ENCODE results near the gene MYL7.

MYL7 gene

DNA sequence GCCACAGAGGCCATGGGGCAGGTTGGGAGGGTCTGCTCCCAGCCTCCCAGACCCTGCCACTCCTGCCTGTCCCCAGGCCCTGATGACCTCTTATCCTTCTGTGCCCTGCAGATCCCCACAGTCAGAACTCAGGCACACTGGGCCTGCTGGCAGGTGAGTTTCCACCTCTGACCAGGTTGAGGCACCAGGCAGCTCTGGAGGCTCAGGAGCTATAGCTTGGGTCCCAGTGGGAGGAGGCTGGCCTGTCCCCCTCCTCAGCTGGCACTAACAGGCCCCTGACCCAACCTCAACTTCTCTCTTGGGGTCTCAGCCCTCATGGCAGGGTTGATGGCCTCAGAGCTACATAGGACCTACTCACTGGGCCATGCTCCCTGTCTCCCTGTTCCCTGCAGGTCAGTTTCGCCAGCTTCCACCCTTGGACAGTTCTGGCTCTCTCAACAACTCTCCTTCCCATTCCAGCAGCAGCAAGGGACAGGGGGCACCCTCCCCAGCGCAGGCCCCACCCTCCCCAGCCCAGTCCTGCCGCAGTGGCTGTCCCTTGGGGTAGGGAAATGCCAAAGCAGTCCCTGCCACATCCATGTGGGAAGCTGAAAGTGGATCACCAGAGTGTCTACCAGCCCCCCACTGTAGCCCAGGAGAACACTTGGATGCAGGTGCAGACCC lies 39.7 kb downstream of the MYL7 start:
- Histone ChIP-seq H3K9me3 (ENCODE audit: insufficient read depth, low read depth, low read length) (no peaks in the 10 kb centered on the region), H3K4me1 (ENCODE audit: insufficient read depth, low read length) (peaks cover 10% of the 10 kb centered on the region; the same call in 1 of the 2 replicates), H3K36me3 (ENCODE audit: insufficient read depth, low read length) (no peaks in the 10 kb centered on the region), H3K27ac (ENCODE audit: low read depth, low read length) (no peak overlapping the region), H3K27me3 (ENCODE audit: insufficient read depth, low read length) (peaks cover 20% of the 10 kb centered on the region), H3K4me3 (ENCODE audit: low read length) (no peak overlapping the region), H3K9ac (ENCODE audit: low read depth, low read length) (no peak overlapping the region)
- WGBS, result 85% methylated on average over 3 of the region's 3 CpGs

DNA sequence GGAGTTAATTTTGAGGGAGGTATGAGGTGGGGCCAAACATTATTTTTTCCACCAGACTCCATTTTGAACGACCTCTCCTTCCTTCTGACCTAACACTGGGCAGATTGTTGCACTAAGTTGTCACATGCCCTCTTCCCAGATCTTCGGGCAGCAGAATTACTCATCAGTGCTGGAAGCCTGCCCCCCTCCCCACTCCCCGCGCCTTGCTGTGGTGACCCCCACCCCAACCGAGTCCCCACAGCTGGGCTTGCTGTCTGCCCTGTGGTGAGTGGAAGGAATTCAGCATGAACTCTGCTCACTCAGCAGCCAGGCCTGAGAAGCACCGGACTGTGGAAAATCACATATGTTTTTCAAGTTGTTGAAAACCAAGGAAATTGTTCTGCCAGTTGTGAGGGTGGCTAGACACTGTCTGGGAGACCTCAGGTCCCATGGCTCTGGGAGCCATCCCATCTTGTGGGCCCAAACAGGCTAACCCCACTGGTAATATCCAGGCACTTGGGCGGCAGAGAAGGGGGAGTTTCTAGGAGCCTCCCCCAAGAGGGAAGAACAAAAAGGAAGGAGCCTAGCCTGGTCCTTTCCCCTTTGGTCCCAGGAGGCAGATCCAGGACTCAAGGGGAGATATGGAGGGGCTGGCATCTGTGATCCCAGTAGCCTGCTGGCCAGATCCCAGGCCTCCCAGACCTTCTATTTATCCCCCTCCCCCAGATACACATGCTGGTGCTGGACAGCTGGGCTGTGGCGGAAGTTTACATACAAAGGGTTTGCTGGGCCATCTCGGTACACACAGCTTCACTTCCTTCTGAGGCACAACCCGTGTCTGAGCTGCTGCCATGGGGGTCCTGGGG lies 40.5 kb downstream of the MYL7 start:
- no peak overlapping the region for H3K27ac ChIP-seq (ENCODE audit: low read depth, low read length)
- WGBS, result 85% methylated on average over 10 of the region's 10 CpGs
- peaks cover 10% of the 10 kb centered on the region; the same call in 1 of the 2 replicates for H3K4me1 ChIP-seq (ENCODE audit: insufficient read depth, low read length)
- peaks cover 20% of the 10 kb centered on the region for H3K27me3 ChIP-seq (ENCODE audit: insufficient read depth, low read length)
- no peak overlapping the region for H3K9ac ChIP-seq (ENCODE audit: low read depth, low read length)
- H3K9me3 ChIP-seq (ENCODE audit: insufficient read depth, low read depth, low read length), result no peaks in the 10 kb centered on the region
- no peak overlapping the region for H3K4me3 ChIP-seq (ENCODE audit: low read length)
- no peaks in the 10 kb centered on the region for H3K36me3 ChIP-seq (ENCODE audit: insufficient read depth, low read length)

- Histone ChIP-seq H3K27ac (ENCODE audit: low read depth, low read length) (no peak overlapping the region), H3K4me3 (ENCODE audit: low read length) (no peak overlapping the region)
Measured at GRCh38 chr7:44099669-44100068, 41.5 kb downstream of the MYL7 start.

DNA sequence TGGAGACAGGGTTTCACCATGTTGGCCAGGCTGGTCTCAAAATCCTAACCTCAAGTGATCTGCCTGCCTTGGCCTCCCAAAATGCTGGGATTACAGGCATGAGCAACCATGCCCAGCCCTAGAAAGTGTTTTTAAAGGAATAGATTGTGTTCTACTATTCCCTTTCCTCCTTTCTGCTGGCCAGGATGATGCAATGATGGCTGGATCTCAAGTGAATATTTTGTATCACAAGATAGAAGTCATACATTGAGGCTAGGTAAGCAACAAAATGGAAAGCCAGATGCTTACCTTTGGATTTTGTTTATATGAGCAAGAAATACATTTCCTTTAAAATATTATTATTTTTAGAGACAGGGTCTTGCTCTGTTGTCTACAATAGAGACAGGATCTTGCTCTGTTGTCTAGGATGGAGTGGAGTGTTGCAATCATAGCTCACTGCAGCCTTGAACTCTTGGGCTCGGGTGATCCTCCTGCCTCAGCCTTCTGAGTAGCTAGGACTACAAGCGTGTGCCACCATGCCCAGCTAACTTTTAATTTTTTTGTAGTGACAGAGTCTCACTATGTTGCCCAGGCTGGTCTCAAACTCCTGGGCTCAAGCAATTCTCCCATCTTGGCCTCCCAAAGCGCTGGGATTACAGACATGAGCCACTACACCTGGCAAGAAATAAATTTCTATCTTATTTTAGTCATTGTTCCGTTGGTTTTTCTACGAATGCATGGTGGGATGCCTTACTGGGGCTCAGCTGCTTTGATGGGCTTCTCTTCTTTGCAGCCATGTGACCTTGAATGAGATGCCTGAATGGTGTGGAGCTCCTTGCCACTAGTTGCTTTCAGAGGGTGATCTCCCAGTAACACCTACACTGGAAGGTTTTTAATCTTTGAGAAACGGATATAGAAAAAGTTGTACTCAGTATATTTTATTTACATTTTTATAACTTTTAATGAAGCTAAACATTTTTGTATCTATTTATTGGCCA lies 42.8 kb downstream of the MYL7 start:
- Histone ChIP-seq H3K4me1 (ENCODE audit: insufficient read depth, low read length) (no peaks in the 10 kb centered on the region), H3K36me3 (ENCODE audit: insufficient read depth, low read length) (no peaks in the 10 kb centered on the region), H3K9me3 (ENCODE audit: insufficient read depth, low read depth, low read length) (no peaks in the 10 kb centered on the region), H3K27ac (ENCODE audit: low read depth, low read length) (no peak overlapping the region), H3K4me3 (ENCODE audit: low read length) (no peak overlapping the region), H3K9ac (ENCODE audit: low read depth, low read length) (no peak overlapping the region), H3K27me3 (ENCODE audit: insufficient read depth, low read length) (peaks cover 9% of the 10 kb centered on the region; the same call in 1 of the 2 replicates)
- 98% methylated on average over 5 of the region's 6 CpGs for WGBS

More at GRCh38 chr7:44099669-44100068, 41.5 kb downstream of the MYL7 start:
- Histone ChIP-seq H3K36me3 (ENCODE audit: insufficient read depth, low read length) (no peaks in the 10 kb centered on the region), H3K9ac (ENCODE audit: low read depth, low read length) (no peak overlapping the region), H3K9me3 (ENCODE audit: insufficient read depth, low read depth, low read length) (no peaks in the 10 kb centered on the region), H3K4me1 (ENCODE audit: insufficient read depth, low read length) (0 out of 2 replicates have a peak, but pooled peaks cover 2% of the 10 kb centered on the region), H3K27me3 (ENCODE audit: insufficient read depth, low read length) (peaks cover 14% of the 10 kb centered on the region; the same call in 1 of the 2 replicates)
- WGBS, result 92% methylated on average over 3 of the region's 4 CpGs

DNA sequence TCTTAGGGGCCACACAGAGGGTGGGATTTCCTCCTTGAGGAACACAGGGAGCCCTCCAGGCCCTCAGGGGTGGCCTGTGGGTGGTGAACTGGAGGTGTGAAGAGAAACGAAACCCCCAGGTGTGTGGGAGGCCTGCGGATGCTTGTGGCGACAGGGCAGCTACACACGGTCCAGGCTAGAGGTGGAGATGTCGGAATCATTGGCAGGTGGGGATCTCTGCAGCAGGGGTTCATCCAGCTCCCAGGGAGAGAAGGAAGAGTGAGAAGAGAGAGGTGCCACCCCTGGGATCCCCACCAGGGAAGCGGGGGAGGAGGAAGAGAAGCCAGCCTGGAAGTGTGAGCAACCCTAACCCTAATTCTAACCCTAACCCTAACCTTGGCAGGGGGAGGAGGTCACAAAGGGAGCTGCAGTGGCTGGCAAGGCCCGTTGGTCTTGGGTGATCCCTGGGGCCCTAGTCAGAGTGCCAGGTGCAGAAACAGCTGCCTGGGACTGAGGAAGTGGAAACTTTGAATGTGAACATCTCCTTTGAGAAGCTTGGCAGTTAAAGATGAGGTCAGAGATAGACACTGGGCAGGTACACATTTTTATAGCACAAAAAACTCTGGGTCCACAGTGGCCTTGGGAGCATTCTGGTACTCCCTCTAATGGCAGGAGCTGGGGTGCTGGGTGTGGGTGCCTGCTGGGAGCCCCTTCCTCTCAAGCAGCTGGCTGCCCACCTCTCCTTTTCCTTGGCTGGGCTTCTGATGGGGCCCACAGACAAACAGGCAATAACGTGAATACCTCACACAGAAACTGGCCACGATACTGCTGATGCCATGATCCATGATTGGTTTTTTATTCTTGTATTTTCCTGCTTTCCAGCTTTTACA lies 43.8 kb downstream of the MYL7 start:
- no peak overlapping the region for H3K27ac ChIP-seq (ENCODE audit: low read depth, low read length)
- H3K27me3 ChIP-seq (ENCODE audit: insufficient read depth, low read length), result no peaks in the 10 kb centered on the region; the same call in 1 of the 2 replicates
- no peaks in the 10 kb centered on the region for H3K36me3 ChIP-seq (ENCODE audit: insufficient read depth, low read length)
- no peak overlapping the region for H3K4me3 ChIP-seq (ENCODE audit: low read length)
- no peak overlapping the region for H3K9ac ChIP-seq (ENCODE audit: low read depth, low read length)
- H3K4me1 ChIP-seq (ENCODE audit: insufficient read depth, low read length), result no peaks in the 10 kb centered on the region
- WGBS, result 88% methylated on average over 8 of the region's 9 CpGs
- no peaks in the 10 kb centered on the region for H3K9me3 ChIP-seq (ENCODE audit: insufficient read depth, low read depth, low read length)

DNA sequence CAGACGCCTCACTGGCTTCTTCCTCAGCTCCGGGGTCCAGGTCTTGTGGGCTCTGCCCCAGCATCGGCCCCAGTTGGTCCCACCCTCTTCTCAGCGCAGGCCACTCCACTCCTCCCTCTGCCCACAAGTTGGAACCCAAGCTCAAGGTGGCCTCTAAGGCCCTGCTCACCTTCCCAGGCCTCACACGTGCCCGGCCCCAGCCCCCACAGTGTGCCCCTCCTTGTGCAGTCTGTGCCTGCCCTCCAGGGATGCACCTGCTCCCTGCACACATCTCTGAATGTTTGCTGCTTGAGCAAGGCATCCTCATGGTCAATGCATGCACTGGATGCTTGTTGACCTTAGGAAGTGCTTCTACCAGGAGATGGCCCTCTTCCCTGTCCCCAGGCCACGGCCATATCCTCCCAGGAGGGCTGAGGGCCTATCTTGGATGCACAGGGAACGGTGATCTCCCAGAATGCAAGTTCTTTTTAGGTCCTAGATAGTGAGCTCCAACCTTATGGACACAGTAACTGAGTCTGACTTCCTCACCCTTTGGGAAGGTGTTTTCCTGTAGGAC lies 44.7 kb downstream of the MYL7 start:
- Histone ChIP-seq H3K4me1 (ENCODE audit: insufficient read depth, low read length) (no peaks in the 10 kb centered on the region), H3K36me3 (ENCODE audit: insufficient read depth, low read length) (no peaks in the 10 kb centered on the region), H3K9ac (ENCODE audit: low read depth, low read length) (no peak overlapping the region), H3K9me3 (ENCODE audit: insufficient read depth, low read depth, low read length) (no peaks in the 10 kb centered on the region), H3K27me3 (ENCODE audit: insufficient read depth, low read length) (no peaks in the 10 kb centered on the region; the same call in 1 of the 2 replicates), H3K27ac (ENCODE audit: low read depth, low read length) (no peak overlapping the region), H3K4me3 (ENCODE audit: low read length) (no peak overlapping the region)
- 86% methylated on average over 8 of the region's 8 CpGs for WGBS

DNA sequence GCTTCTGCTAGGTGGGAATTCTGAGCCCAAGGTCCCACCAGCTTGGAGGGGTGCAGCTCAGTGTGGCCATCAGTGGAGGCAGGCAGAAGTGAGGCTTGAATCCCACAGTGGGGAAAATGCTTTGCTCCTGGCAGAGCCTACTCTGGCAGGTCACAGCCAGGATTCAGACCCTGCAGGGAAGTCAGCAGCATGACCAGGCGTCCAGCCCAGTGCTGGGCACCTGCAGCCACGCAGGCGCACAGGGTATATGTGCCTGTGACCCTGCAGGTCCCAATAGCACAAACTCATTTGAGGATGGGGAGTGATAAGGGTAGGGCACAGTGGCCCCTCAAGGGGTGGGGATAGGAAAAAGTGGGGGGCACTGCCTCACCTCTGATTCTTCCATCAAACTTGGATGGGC lies 45.4 kb downstream of the MYL7 start:
- Histone ChIP-seq H3K36me3 (ENCODE audit: insufficient read depth, low read length) (no peaks in the 10 kb centered on the region), H3K9ac (ENCODE audit: low read depth, low read length) (no peak overlapping the region), H3K9me3 (ENCODE audit: insufficient read depth, low read depth, low read length) (no peaks in the 10 kb centered on the region), H3K27ac (ENCODE audit: low read depth, low read length) (no peak overlapping the region), H3K4me3 (ENCODE audit: low read length) (no peak overlapping the region), H3K27me3 (ENCODE audit: insufficient read depth, low read length) (no peaks in the 10 kb centered on the region; the same call in 1 of the 2 replicates), H3K4me1 (ENCODE audit: insufficient read depth, low read length) (no peaks in the 10 kb centered on the region)
- 92% methylated on average over 3 of the region's 3 CpGs for WGBS

DNA sequence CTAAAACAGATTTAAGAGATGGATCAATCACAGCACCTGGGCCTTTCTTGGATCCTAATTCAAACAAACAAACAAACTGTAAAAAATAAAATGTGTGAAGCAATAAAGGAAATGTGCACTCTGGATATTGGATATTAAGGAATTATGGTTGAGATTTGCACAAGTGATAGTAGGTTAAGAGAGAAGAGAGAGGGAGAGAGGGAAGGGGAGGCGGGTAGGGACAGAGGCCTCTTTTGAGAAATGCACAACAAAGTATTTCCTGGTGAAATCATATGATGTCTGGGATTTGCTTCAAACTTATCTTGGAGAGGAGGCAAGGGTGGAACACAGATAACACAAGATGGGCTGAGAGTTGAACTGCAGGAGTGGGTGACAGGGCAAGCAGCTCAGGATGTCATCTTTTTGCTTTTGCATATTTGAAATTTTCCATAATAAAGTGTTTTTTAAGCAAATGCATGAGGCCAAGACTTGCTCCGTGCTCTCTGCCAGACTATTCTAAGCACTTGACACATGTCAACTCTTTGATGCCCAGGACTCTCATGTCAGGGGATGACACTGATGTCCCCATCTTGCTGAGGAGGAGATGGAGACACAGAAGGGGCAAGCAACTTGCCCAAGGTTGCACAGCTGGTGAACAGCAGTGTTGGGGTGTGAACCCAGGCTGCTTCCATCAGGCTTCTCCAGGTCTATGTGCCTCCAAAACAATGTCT lies 46.1 kb downstream of the MYL7 start:
- 80% methylated on average over 2 of the region's 2 CpGs for WGBS
- Histone ChIP-seq H3K27ac (ENCODE audit: low read depth, low read length) (no peak overlapping the region), H3K4me3 (ENCODE audit: low read length) (no peak overlapping the region), H3K27me3 (ENCODE audit: insufficient read depth, low read length) (no peaks in the 10 kb centered on the region; the same call in 1 of the 2 replicates), H3K4me1 (ENCODE audit: insufficient read depth, low read length) (no peaks in the 10 kb centered on the region), H3K9me3 (ENCODE audit: insufficient read depth, low read depth, low read length) (no peaks in the 10 kb centered on the region), H3K36me3 (ENCODE audit: insufficient read depth, low read length) (no peaks in the 10 kb centered on the region), H3K9ac (ENCODE audit: low read depth, low read length) (no peak overlapping the region)

DNA sequence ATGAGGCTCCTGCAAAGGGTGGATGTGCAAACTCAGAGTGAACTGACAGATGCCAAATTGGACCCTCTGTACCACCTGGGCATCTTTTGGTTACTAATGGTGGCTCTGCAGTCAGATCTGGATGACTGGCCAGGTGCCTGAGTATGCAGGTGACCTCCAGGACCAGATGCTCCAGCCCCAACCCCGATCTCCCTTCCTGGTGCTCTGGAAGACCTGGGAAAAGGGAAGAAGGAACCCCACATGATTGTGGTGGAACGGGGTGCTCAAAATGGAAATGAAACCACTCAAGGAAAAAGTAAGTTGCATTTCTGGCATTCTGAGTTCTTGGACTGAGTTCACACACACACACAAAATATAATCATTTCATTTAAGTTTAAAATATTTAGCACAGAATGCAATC lies 46.8 kb downstream of the MYL7 start:
- no peak overlapping the region for H3K27ac ChIP-seq (ENCODE audit: low read depth, low read length)
- H3K27me3 ChIP-seq (ENCODE audit: insufficient read depth, low read length), result no peaks in the 10 kb centered on the region; the same call in 1 of the 2 replicates
- H3K36me3 ChIP-seq (ENCODE audit: insufficient read depth, low read length), result no peaks in the 10 kb centered on the region
- no peaks in the 10 kb centered on the region for H3K9me3 ChIP-seq (ENCODE audit: insufficient read depth, low read depth, low read length)
- no peaks in the 10 kb centered on the region for H3K4me1 ChIP-seq (ENCODE audit: insufficient read depth, low read length)
- H3K4me3 ChIP-seq (ENCODE audit: low read length), result no peak overlapping the region
- WGBS, result 94% methylated on average over 2 of the region's 2 CpGs
- no peak overlapping the region for H3K9ac ChIP-seq (ENCODE audit: low read depth, low read length)
